Mesenchymal stem cell (in vitro differentiated cells and primary cell): ENCODE results near the gene NDNF.

Source experiments
- DNase-seq: peaks from one replicate; pipeline ENCODE4 v3.0.0-alpha.2; 2013
- H2AFZ ChIP-seq: one replicate; pipeline ENCODE4 v1.6.1; 2013; ENCODE audit warnings: low read depth, mild to moderate bottlenecking, control low read depth, inconsistent platforms, low read length, moderate library complexity
- H2AK5ac ChIP-seq: 2 replicates; pipeline ENCODE4 v1.6.1; 2013; ENCODE audit warnings: low read length, moderate library complexity, mild to moderate bottlenecking, inconsistent platforms; ENCODE audit not compliant: severe bottlenecking
- H2BK120ac ChIP-seq: one replicate; pipeline ENCODE4 v1.6.1; 2013; ENCODE audit warnings: low read depth, mild to moderate bottlenecking, inconsistent platforms, low read length, moderate library complexity
- H2BK12ac ChIP-seq, 2 experiments: one replicate each; pipeline ENCODE4 v1.6.1; 2013; ENCODE audit warnings: inconsistent platforms in 2 of 2, low read length in 2 of 2, mild to moderate bottlenecking in 2 of 2, moderate library complexity in 2 of 2, control low read depth in 1 of 2
- H2BK15ac ChIP-seq: one replicate; pipeline ENCODE4 v1.6.1; 2013; ENCODE audit warnings: mild to moderate bottlenecking, low read depth, inconsistent platforms; ENCODE audit not compliant: poor library complexity, severe bottlenecking
- H2BK5ac ChIP-seq: 2 replicates; pipeline ENCODE4 v1.6.1; 2013; ENCODE audit warnings: low read depth, mild to moderate bottlenecking, low read length, control low read depth, inconsistent platforms; ENCODE audit not compliant: poor library complexity, severe bottlenecking
- H3K14ac ChIP-seq, 2 experiments: one replicate each; pipeline ENCODE4 v1.6.1; 2013; ENCODE audit warnings: inconsistent platforms in 2 of 2, low read length in 2 of 2, control low read depth in 1 of 2, mild to moderate bottlenecking in 1 of 2, moderate library complexity in 1 of 2
- H3K18ac ChIP-seq, 2 experiments: one replicate each; pipeline ENCODE4 v1.6.1; 2013; ENCODE audit warnings: inconsistent platforms in 2 of 2, low read length in 2 of 2, control low read depth in 1 of 2, low read depth in 1 of 2, mild to moderate bottlenecking in 1 of 2
- H3K23ac ChIP-seq, 2 experiments: one replicate each; pipeline ENCODE4 v1.6.1; 2013; ENCODE audit warnings: inconsistent platforms in 2 of 2, low read length in 2 of 2, mild to moderate bottlenecking in 2 of 2, moderate library complexity in 2 of 2, control low read depth in 1 of 2
- H3K27ac ChIP-seq: 2 replicates; pipeline ENCODE4 v1.5.1; 2013; ENCODE audit warnings: mild to moderate bottlenecking, moderate library complexity, low read length, control low read depth, inconsistent platforms; ENCODE audit not compliant: poor library complexity, severe bottlenecking
- H3K27me3 ChIP-seq, 2 experiments: 2 replicates each; pipeline versions ENCODE4 v1.6.1 to v1.7.0; 2013; ENCODE audit warnings: low read length in 2 of 2, mild to moderate bottlenecking in 2 of 2, moderate library complexity in 2 of 2, control low read depth in 1 of 2, inconsistent platforms in 1 of 2; ENCODE audit not compliant: control insufficient read depth in 1 of 2, insufficient read depth in 1 of 2
- H3K36me3 ChIP-seq, 2 experiments: 2 replicates each; pipeline versions ENCODE4 v1.6.1 to v1.7.0; 2013; ENCODE audit warnings: low read length in 2 of 2, control low read depth in 1 of 2, inconsistent platforms in 1 of 2, low read depth in 1 of 2, mild to moderate bottlenecking in 1 of 2; ENCODE audit not compliant: insufficient read depth in 2 of 2, control insufficient read depth in 1 of 2
- H3K4ac ChIP-seq, 2 experiments: one replicate each; pipeline ENCODE4 v1.6.1; 2013; ENCODE audit warnings: inconsistent platforms in 2 of 2, low read length in 2 of 2, mild to moderate bottlenecking in 2 of 2, moderate library complexity in 2 of 2, control low read depth in 1 of 2, low read depth in 1 of 2
- H3K4me1 ChIP-seq: 2 replicates; pipeline ENCODE4 v1.6.1; 2013; ENCODE audit warnings: low read depth, low read length, control low read depth; ENCODE audit not compliant: control insufficient read depth, insufficient read depth
- H3K4me2 ChIP-seq: 2 replicates; pipeline ENCODE4 v1.6.1; 2013; ENCODE audit warnings: low read length, mild to moderate bottlenecking, inconsistent platforms; ENCODE audit not compliant: poor library complexity, severe bottlenecking
- H3K4me3 ChIP-seq, 2 experiments: 2 replicates each; pipeline versions ENCODE4 v1.5.1 to v1.7.0; 2013; ENCODE audit warnings: low read length in 2 of 2, mild to moderate bottlenecking in 2 of 2, control low read depth in 1 of 2, low read depth in 1 of 2; ENCODE audit not compliant: insufficient read depth in 1 of 2
- H3K79me1 ChIP-seq: replicated peaks from 2 replicates; pipeline ENCODE4 v1.6.1; 2013; ENCODE audit warnings: mild to moderate bottlenecking, control low read depth, low read length, inconsistent platforms; ENCODE audit not compliant: poor library complexity, severe bottlenecking
- H3K9ac ChIP-seq: 2 replicates; pipeline ENCODE4 v1.7.0; 2013; ENCODE audit warnings: mild to moderate bottlenecking, low read length, moderate library complexity
- H3K9me3 ChIP-seq: 2 replicates; pipeline ENCODE4 v1.7.0; 2013; ENCODE audit warnings: mild to moderate bottlenecking, low read length; ENCODE audit not compliant: control insufficient read depth
- H4K8ac ChIP-seq: one replicate; pipeline ENCODE4 v1.6.1; 2013; ENCODE audit warnings: inconsistent platforms, mild to moderate bottlenecking, low read length, moderate library complexity
- H4K91ac ChIP-seq: one replicate; pipeline ENCODE4 v1.6.1; 2013; ENCODE audit warnings: mild to moderate bottlenecking, low read length, inconsistent platforms
- WGBS: methylation state at CpG from one replicate; pipeline ENCODE4 v1.1.7; 2013; ENCODE audit warnings: mixed read lengths; 5-methylcytosine and 5-hydroxymethylcytosine counted together

NDNF gene

DNA sequence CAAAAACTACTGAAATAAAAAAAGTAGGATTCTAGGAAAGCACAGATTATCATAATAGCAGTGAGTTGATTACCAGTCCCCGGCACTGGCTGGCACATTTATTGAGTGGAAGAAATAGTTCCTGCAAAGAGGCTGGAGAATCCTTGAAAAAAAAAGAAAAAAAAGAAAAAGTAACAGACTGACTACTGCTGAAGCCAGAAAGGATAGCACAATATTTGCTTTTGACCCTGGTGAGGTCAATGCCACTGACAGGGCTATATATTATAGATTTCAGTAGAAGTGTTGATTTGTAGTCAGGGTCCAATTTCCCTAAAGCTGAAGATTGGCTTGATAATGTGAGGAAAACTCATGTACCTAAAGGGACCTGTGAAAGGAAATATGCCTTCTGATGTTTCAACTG is 64.7 kb downstream of the NDNF start:
- Histone ChIP-seq H3K4me1 (no peaks in the 10 kb centered on the region), H2AK5ac (no peak overlapping the region), H3K4me2 (no peak overlapping the region), H3K18ac (no peak overlapping the region), H3K4me3 (no peak overlapping the region), H2BK120ac (no peak overlapping the region), H2BK15ac (no peak overlapping the region), H3K9me3 (no peaks in the 10 kb centered on the region), H2AFZ (no peak overlapping the region), H3K79me1 (no peaks in the 10 kb centered on the region), H3K27ac (no peak overlapping the region), H4K91ac (no peak overlapping the region), H3K27me3 (no peaks in the 10 kb centered on the region), H3K36me3 (no peaks in the 10 kb centered on the region), H3K4ac (no peak overlapping the region), H3K9ac (no peak overlapping the region), H3K14ac (no peak overlapping the region), H4K8ac (no peak overlapping the region), H2BK5ac (no peak overlapping the region), H2BK12ac (no peak overlapping the region), H3K23ac (no peak overlapping the region)
- WGBS: 0% methylated on average over 1 of the region's 1 CpG
- DNase-seq: no peak

DNA sequence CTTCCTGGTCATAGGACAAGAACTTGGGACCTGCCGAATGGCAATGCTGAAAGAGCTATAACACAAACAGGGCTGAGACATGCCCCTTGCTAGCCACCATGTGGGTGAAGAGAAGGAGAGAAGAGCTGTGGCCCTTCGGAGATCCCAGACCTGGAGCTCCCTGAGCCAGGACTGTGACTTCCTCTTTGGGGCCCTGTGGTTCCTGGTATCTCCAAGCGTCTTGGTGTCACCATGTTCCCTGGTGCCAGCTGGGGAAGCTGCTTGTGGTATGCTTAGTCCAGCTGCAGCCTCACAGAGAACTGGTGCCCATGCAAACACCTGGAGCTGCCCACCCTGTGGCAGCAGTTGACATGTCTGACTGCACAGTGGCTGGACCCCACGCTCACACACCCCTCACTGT is 68.5 kb downstream of the NDNF start:
- Histone ChIP-seq H3K14ac (no peak overlapping the region), H2BK120ac (no peak overlapping the region), H2BK15ac (no peak overlapping the region), H3K4me2 (no peak overlapping the region), H3K4ac (no peak overlapping the region), H3K4me3 (no peak overlapping the region), H2BK5ac (no peak overlapping the region), H3K27ac (no peak overlapping the region), H3K9ac (no peak overlapping the region), H2AK5ac (no peak overlapping the region), H3K27me3 (no peaks in the 10 kb centered on the region), H3K23ac (no peak overlapping the region), H3K79me1 (no peaks in the 10 kb centered on the region), H2AFZ (no peak overlapping the region), H4K91ac (no peak overlapping the region), H2BK12ac (no peak overlapping the region), H3K4me1 (no peaks in the 10 kb centered on the region), H4K8ac (no peak overlapping the region), H3K36me3 (no peaks in the 10 kb centered on the region), H3K18ac (no peak overlapping the region), H3K9me3 (no peaks in the 10 kb centered on the region)
- DNase-seq: no peak
- 94% methylated on average over 4 of the region's 4 CpGs for WGBS

DNA sequence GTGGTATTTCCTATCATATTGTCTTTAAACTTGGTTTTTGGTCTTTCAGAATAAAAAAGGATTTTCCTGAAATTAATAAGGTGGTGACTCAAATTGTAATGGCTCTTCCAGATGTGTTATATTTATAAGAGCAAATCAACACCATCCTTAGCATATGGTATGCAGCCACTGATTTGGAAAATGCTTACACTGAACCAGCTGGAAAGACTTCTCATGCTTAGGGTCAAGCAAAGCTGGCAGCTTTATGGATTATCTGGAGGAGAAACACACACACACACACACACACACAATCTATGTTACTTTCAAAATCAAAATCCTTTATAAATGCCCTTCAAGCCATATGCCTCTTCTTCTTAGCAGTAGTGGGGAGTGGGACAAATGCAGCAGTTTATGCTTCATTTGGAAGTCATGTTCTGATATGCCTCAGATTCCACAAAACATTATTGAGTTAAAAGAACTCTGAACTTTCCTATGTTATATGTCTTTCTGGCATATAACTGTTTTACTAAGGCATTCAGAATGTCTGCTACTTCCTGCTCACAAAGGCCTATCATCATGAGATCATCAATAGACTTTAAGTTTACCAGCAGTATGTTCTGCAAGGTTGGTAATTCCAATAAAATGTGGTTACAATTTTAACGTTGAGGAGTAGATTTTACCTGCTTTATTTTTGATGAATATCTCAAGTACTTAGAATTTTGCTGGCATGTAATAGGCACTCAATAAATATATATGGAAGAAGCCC is 76.9 kb downstream of the NDNF start:
- H2BK12ac ChIP-seq: no peak overlapping the region
- H3K4me3 ChIP-seq: no peak overlapping the region
- no peak overlapping the region for H3K23ac ChIP-seq
- no peaks in the 10 kb centered on the region for H3K36me3 ChIP-seq
- no peak overlapping the region for H3K4ac ChIP-seq
- no peak overlapping the region for H3K9ac ChIP-seq
- H4K91ac ChIP-seq: no peak overlapping the region
- H3K4me1 ChIP-seq: no peaks in the 10 kb centered on the region
- H3K79me1 ChIP-seq: no peaks in the 10 kb centered on the region
- H2BK120ac ChIP-seq: no peak overlapping the region
- H4K8ac ChIP-seq: no peak overlapping the region
- H2BK5ac ChIP-seq: no peak overlapping the region
- H2AFZ ChIP-seq: no peak overlapping the region
- H2BK15ac ChIP-seq: no peak overlapping the region
- no peaks in the 10 kb centered on the region for H3K9me3 ChIP-seq
- H3K27me3 ChIP-seq: no peaks in the 10 kb centered on the region
- WGBS: 67% methylated on average over 1 of the region's 1 CpG
- DNase-seq: no peak
- no peak overlapping the region for H3K18ac ChIP-seq
- no peak overlapping the region for H3K4me2 ChIP-seq
- H3K14ac ChIP-seq: no peak overlapping the region
- H3K27ac ChIP-seq: no peak overlapping the region
- no peak overlapping the region for H2AK5ac ChIP-seq

DNA sequence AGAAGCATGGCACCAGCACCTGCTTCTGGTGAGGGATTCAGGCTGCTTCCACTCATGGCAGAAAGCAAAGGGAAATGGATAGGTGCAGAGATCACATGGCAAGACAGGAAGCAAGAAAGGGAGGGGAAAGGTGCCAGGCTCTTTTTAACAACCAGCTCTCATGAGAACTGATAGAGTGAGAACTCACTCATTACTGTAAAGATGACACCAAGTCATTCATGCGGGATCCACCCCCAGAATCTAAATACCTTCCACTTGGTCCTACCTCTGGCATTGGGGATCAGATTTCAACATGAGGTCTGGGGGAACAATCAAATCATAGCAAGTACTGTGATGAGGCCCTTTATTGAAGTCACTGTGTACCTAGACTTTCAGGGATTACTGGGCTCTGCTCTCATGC is 77.8 kb downstream of the NDNF start:
- no peak overlapping the region for H3K18ac ChIP-seq
- DNase-seq: no peak
- H3K79me1 ChIP-seq: no peaks in the 10 kb centered on the region
- no peak overlapping the region for H3K4ac ChIP-seq
- H3K4me2 ChIP-seq: no peak overlapping the region
- H2BK15ac ChIP-seq: no peak overlapping the region
- no peak overlapping the region for H4K91ac ChIP-seq
- H3K14ac ChIP-seq: no peak overlapping the region
- H3K27me3 ChIP-seq: no peaks in the 10 kb centered on the region
- H3K9me3 ChIP-seq: no peaks in the 10 kb centered on the region
- H2BK120ac ChIP-seq: no peak overlapping the region
- no peak overlapping the region for H3K9ac ChIP-seq
- 67% methylated on average over 1 of the region's 1 CpG for WGBS
- no peak overlapping the region for H2BK5ac ChIP-seq
- H3K4me3 ChIP-seq: no peak overlapping the region
- H2BK12ac ChIP-seq: no peak overlapping the region
- H2AK5ac ChIP-seq: no peak overlapping the region
- no peaks in the 10 kb centered on the region for H3K36me3 ChIP-seq
- no peak overlapping the region for H3K27ac ChIP-seq
- H4K8ac ChIP-seq: no peak overlapping the region
- H3K4me1 ChIP-seq: no peaks in the 10 kb centered on the region
- H3K23ac ChIP-seq: no peak overlapping the region
- no peak overlapping the region for H2AFZ ChIP-seq
